H9 (cell line): ENCODE data around the gene DYNC1H1. TPM values are rescaled to one million over a fixed set of nuclear protein-coding genes. Genes with fewer than 3 reads are reported as not detected.

Experiments
- DNase-seq: peaks from one replicate; pipeline ENCODE4 v3.0.0-alpha.2; 2017
- H2AFZ ChIP-seq: one replicate; pipeline ENCODE4 v1.6.1; 2013; ENCODE audit warnings: mild to moderate bottlenecking, low read length, control low read depth, moderate library complexity
- H2AK5ac ChIP-seq: 2 replicates; pipeline ENCODE4 v1.6.1; 2013; ENCODE audit warnings: low read length, control low read depth, mixed read lengths; ENCODE audit not compliant: insufficient read length
- H2BK120ac ChIP-seq: one replicate; pipeline ENCODE4 v1.6.1; 2013; ENCODE audit warnings: low read depth, mild to moderate bottlenecking, low read length, control low read depth, inconsistent platforms; ENCODE audit not compliant: poor library complexity, severe bottlenecking
- H2BK12ac ChIP-seq: 2 replicates; pipeline ENCODE4 v1.6.1; 2013; ENCODE audit warnings: low read length, control low read depth, mixed read lengths, low read depth; ENCODE audit not compliant: insufficient read length
- H2BK15ac ChIP-seq: 2 replicates; pipeline ENCODE4 v1.6.1; 2013; ENCODE audit warnings: low read depth, low read length, control low read depth
- H2BK20ac ChIP-seq: one replicate; pipeline ENCODE4 v1.6.1; 2013; ENCODE audit warnings: low read depth, mild to moderate bottlenecking, low read length, control low read depth, inconsistent platforms; ENCODE audit not compliant: poor library complexity, severe bottlenecking
- H2BK5ac ChIP-seq: 2 replicates; pipeline ENCODE4 v1.6.1; 2013; ENCODE audit warnings: low read length, control low read depth, mixed read lengths; ENCODE audit not compliant: insufficient read length
- H3K14ac ChIP-seq: 2 replicates; pipeline ENCODE4 v1.6.1; 2013; ENCODE audit warnings: low read length, control low read depth; ENCODE audit not compliant: insufficient read depth
- H3K18ac ChIP-seq: 2 replicates; pipeline ENCODE4 v1.6.1; 2013; ENCODE audit warnings: low read depth, mild to moderate bottlenecking, mixed read lengths, low read length, control low read depth; ENCODE audit not compliant: insufficient read length
- H3K23ac ChIP-seq: 2 replicates; pipeline ENCODE4 v1.6.1; 2013; ENCODE audit warnings: low read length, control low read depth, mixed read lengths, low read depth; ENCODE audit not compliant: insufficient read length
- H3K23me2 ChIP-seq: 2 replicates; pipeline ENCODE4 v1.6.1; 2013; ENCODE audit warnings: low read depth, mild to moderate bottlenecking, mixed read lengths, low read length, control low read depth; ENCODE audit not compliant: insufficient read length, poor library complexity, severe bottlenecking
- H3K27ac ChIP-seq: 2 replicates; pipeline ENCODE4 v1.5.1; 2013; ENCODE audit warnings: low read length, control low read depth, mixed read lengths, low read depth; ENCODE audit not compliant: insufficient read length
- H3K27me3 ChIP-seq: 2 replicates; pipeline ENCODE4 v1.6.1; 2013; ENCODE audit warnings: low read length, control low read depth, inconsistent platforms; ENCODE audit not compliant: insufficient read depth
- H3K4ac ChIP-seq: 2 replicates; pipeline ENCODE4 v1.6.1; 2013; ENCODE audit warnings: low read depth, mild to moderate bottlenecking, control low read depth, inconsistent platforms, low read length, moderate library complexity
- H3K4me1 ChIP-seq: 2 replicates; pipeline ENCODE4 v1.6.1; 2013; ENCODE audit warnings: low read length, control low read depth, inconsistent platforms; ENCODE audit not compliant: insufficient read depth
- H3K4me2 ChIP-seq: 2 replicates; pipeline ENCODE4 v1.6.1; 2013; ENCODE audit warnings: low read length, control low read depth, mixed read lengths; ENCODE audit not compliant: insufficient read length, insufficient read depth
- H3K56ac ChIP-seq: 2 replicates; pipeline ENCODE4 v1.6.1; 2013; ENCODE audit warnings: low read depth, mild to moderate bottlenecking, mixed read lengths, low read length, control low read depth; ENCODE audit not compliant: insufficient read length
- H3K79me1 ChIP-seq: 2 replicates; pipeline ENCODE4 v1.6.1; 2013; ENCODE audit warnings: low read depth, mild to moderate bottlenecking, moderate library complexity, low read length, control low read depth, inconsistent platforms; ENCODE audit not compliant: insufficient read depth, poor library complexity, severe bottlenecking
- H3K79me2 ChIP-seq: 2 replicates; pipeline ENCODE4 v1.6.1; 2013; ENCODE audit warnings: low read length, control low read depth, inconsistent platforms; ENCODE audit not compliant: insufficient read depth
- H3K9ac ChIP-seq: 2 replicates; pipeline ENCODE4 v1.6.1; 2013; ENCODE audit warnings: low read length, control low read depth, mixed read lengths; ENCODE audit not compliant: insufficient read length; ENCODE audit errors: extremely low read depth
- H3K9me3 ChIP-seq: one replicate; pipeline ENCODE4 v1.6.1; 2013; ENCODE audit warnings: low read depth, low read length, inconsistent platforms; ENCODE audit not compliant: control insufficient read depth
- H3T11ph ChIP-seq: one replicate; pipeline ENCODE4 v1.6.1; 2013; ENCODE audit warnings: mild to moderate bottlenecking, low read length, control low read depth, inconsistent platforms
- H4K20me1 ChIP-seq: one replicate; pipeline ENCODE4 v1.6.1; 2013; ENCODE audit not compliant: control insufficient read depth, insufficient read length, insufficient read depth
- H4K5ac ChIP-seq: 2 replicates; pipeline ENCODE4 v1.6.1; 2013; ENCODE audit warnings: low read depth, mild to moderate bottlenecking, mixed read lengths, low read length, control low read depth; ENCODE audit not compliant: insufficient read length
- H4K8ac ChIP-seq: replicated peaks from 2 replicates; pipeline ENCODE4 v1.6.1; 2013; ENCODE audit warnings: low read length, control low read depth, mixed read lengths, low read depth; ENCODE audit not compliant: insufficient read length
- H4K91ac ChIP-seq: 2 replicates; pipeline ENCODE4 v1.6.1; 2013; ENCODE audit warnings: low read depth, mild to moderate bottlenecking, moderate library complexity, mixed read lengths, low read length, control low read depth; ENCODE audit not compliant: insufficient read length
- H3K27ac Mint-ChIP-seq, 3 experiments: 2 replicates in 2 of 3; 3 replicates in 1 of 3; pipeline ENCODE4 v1.8.0; 2020 to 2021; ENCODE audit warnings: mixed read lengths in 3 of 3, mild to moderate bottlenecking in 1 of 3, moderate library complexity in 1 of 3
- H3K27me3 Mint-ChIP-seq: 2 replicates; pipeline ENCODE4 v1.8.0; 2021; ENCODE audit warnings: low read depth, mild to moderate bottlenecking, moderate library complexity, mixed read lengths
- H3K36me3 Mint-ChIP-seq, 3 experiments: 2 replicates in 2 of 3; 3 replicates in 1 of 3; pipeline ENCODE4 v1.8.0; 2020 to 2021; ENCODE audit warnings: low read depth in 3 of 3, mixed read lengths in 3 of 3; ENCODE audit not compliant: insufficient read depth in 1 of 3
- H3K4me1 Mint-ChIP-seq, 2 experiments: 2 replicates each; pipeline ENCODE4 v1.8.0; 2020; ENCODE audit warnings: mixed read lengths in 2 of 2
- H3K4me3 Mint-ChIP-seq, 2 experiments: 2 replicates in 1 of 2; 3 replicates in 1 of 2; pipeline ENCODE4 v1.8.0; 2020 to 2021; ENCODE audit warnings: mild to moderate bottlenecking in 2 of 2, mixed read lengths in 2 of 2, moderate library complexity in 1 of 2
- H3K9me3 Mint-ChIP-seq, 2 experiments: 2 replicates in 1 of 2; 3 replicates in 1 of 2; pipeline ENCODE4 v1.8.0; 2020; ENCODE audit warnings: mild to moderate bottlenecking in 2 of 2, mixed read lengths in 2 of 2, moderate library complexity in 1 of 2
- CTCF ChIP-seq: fragments of 200-600 bp; sonication (generic); conservative IDR thresholded peaks from 3 replicates; pipeline ENCODE4 v1.8.0; 2021; ENCODE audit warnings: antibody characterized with exemption, mild to moderate bottlenecking
- WGBS: extraction: QIAGEN DNeasy Blood & Tissue Kit; methylation state at CpG from one replicate; pipeline ENCODE4 v1.1.7; 2013; ENCODE audit warnings: missing lambda C conversion rate, low lambda C conversion rate, mixed read lengths; ENCODE audit not compliant: insufficient read length; ENCODE audit errors: extremely low coverage; 5-methylcytosine and 5-hydroxymethylcytosine counted together
- total RNA-seq: library from RNA; stranded (reverse); gene quantifications from 2 replicates; pipeline ENCODE4 v1.2.1, GENCODE V29; 2021

The DYNC1H1 gene
- total RNA-seq, 1 experiment from 2014 or later = 359 TPM

GRCh38 chr14:102095871-102096568 lies 131.6 kb downstream of the DYNC1H1 start:
- TF ChIP-seq CTCF = no peak
- Histone ChIP-seq H3K23me2 (no peaks in the 10 kb centered on the region), H3T11ph (no peak overlapping the region), H3K23ac (no peak overlapping the region), H2BK120ac (no peak overlapping the region), H3K79me1 (no peaks in the 10 kb centered on the region), H2AK5ac (no peak overlapping the region), H4K20me1 (no peaks in the 10 kb centered on the region), H3K9me3 (no peaks in the 10 kb centered on the region), H2AFZ (no peak overlapping the region), H3K4ac (no peak overlapping the region), H3K79me2 (no peaks in the 10 kb centered on the region), H3K14ac (peak overlapping the region; percentile 28; the same call in 1 of the 2 replicates), H2BK15ac (no peak overlapping the region), H4K8ac (no peak overlapping the region), H4K91ac (no peak overlapping the region), H3K4me1 (peaks cover 3% of the 10 kb centered on the region; the same call in 1 of the 2 replicates), H3K4me2 (no peak overlapping the region), H3K56ac (no peak overlapping the region), H3K9ac (no peak overlapping the region), H3K27me3 (no peaks in the 10 kb centered on the region), H3K18ac (no peak overlapping the region), H4K5ac (no peak overlapping the region), H3K27ac (no peak overlapping the region), H2BK20ac (no peak overlapping the region), H2BK5ac (no peak overlapping the region), H2BK12ac (no peak overlapping the region)
- no peak for DNase-seq
- Mint-ChIP-seq H3K27ac (no peak overlapping the region), H3K36me3 (no peaks in the 10 kb centered on the region), H3K4me1 (peaks cover 18 to 25% of the 10 kb centered on the region in 2 experiments), H3K9me3 (no peaks in the 10 kb centered on the region), H3K4me3 (peak overlapping the region in 1 of 2 experiments; percentile 4; a peak in 1 of 5 replicates), H3K27me3 (peaks cover 5% of the 10 kb centered on the region; the same call in 1 of the 2 replicates)
- no CpG with 5 or more reads among the region's 8 CpGs for WGBS
